GM15510 (cell line): ENCODE data around the gene IPO4.

ENCODE experiments used
- POLR2A ChIP-seq: IDR thresholded peaks from 3 replicates; pipeline ENCODE4 v1.6.1; 2011; ENCODE audit warnings: borderline replicate concordance; ENCODE audit not compliant: insufficient read length; ENCODE audit errors: extremely low read depth

IPO4 gene

DNA sequence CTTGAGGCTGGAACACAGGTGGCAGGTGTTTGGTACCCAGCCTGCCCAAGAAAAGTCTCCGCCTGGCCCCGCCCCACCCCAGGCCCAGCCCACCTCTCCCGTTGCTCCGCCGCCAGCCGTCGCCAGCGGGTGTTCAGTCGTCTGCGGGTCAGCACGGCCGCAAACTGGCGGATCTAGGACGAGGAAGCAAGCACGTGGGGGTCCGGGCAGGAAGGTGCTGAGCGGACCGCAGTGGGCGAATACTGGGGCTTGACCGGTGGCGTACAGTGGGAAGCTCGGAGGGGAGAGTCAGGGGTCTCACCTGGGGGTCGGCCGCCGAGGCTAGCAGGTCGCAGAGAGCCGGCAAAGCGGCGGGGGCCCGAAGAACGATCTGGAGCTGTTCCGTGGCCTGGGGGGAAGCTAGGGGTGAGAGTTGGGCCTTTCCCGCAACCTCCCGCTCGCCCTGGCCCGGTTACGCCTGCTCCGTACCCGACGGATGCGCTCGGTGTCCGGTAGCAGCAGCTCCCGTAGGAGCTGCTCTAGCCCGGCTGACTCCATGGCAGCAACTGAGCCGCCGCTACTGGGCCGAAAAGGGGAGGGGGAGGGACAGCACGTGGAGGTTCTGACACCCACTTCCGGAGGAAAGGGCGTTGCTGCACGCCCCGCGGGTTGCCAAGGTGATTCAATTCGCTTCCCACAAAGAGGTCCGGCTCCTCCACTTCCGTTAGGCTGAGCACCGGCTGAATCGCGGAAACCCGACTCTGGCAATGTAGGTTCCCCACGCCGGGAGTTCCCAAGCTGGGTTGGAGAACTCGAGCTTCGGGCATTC lies at the start of gene IPO4:
Gene IPO4, minus strand, starts transcription at position 566 of the 808 bp plus-strand sequence. Its CDS starts 29 bp downstream, at position 537.
- peak; percentile 85 for TF ChIP-seq POLR2A

DNA sequence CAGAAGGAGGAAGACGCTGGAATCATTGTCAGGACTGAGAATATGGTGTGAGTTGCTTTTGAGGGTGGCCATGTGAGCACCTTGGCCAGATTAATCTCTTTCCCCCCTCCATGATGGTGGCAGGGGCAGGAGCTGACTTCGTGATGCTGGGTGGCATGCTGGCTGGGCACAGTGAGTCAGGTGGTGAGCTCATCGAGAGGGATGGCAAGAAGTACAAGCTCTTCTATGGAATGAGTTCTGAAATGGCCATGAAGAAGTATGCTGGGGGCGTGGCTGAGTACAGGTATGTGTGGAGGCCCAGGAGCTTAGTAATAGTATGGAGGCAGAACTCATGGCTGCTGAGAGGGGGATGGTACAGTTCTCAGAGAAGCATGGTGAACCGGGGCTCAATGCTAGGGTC lies 49.5 kb upstream of the IPO4 start:
- no peak for TF ChIP-seq POLR2A

DNA sequence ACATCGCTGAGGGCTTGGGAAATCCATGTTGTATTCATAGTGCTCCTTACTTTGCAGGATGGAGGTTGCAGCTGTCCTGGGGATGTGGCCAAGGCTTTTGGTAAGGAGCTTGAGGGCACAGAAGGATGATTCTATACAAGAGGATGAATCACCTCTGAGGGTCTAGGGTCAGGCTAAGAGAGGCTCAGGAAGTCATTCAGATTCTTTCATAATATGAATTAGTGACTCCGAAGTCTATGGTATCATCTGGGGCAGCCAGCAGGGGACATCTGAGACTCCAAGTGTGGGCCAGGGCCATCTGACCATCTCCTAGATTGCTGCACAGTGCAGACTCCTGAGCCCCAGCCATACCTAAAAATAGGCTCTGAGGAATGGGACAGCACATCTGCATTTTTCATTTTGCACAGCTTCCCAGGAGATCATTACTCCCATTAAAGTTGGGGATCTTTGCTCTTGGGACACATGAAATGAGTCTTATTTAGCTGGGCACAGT lies 48.9 kb upstream of the IPO4 start:
- no peak for TF ChIP-seq POLR2A

DNA sequence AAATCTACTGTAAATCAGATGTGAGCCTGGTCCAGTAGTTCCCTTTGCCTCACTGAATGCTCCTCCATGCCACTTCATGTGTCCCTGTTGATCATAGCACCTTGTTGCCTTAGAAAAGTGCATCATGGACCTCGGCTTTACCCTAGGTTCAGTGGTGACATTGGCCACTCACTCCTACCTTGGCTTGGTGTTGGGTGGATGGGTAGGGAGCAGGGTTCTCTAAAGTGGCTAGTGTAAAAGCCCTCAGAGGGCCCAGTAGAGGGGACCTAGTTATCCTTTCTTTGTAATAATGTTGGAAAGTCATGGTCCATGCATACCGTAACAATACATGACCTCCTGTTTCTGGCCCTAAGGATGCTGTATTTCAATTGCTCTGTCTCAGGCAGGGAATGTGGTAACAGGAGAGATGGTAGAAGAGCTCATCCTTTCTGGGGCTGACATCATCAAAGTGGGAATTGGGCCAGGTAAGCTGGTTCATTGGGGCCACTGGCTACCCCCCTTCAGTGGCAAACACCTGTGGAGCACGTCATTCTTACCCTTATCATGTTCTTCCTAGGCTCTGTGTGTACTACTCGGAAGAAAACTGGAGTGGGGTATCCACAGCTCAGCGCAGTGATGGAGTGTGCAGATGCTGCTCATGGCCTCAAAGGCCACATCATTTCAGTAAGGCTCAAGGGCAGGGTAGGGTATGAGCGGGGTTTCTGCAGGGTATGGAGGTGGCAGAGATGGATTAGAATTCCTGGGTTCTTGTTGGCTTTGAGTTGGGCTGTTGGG lies 48.3 kb upstream of the IPO4 start:
- TF ChIP-seq POLR2A: no peak

DNA sequence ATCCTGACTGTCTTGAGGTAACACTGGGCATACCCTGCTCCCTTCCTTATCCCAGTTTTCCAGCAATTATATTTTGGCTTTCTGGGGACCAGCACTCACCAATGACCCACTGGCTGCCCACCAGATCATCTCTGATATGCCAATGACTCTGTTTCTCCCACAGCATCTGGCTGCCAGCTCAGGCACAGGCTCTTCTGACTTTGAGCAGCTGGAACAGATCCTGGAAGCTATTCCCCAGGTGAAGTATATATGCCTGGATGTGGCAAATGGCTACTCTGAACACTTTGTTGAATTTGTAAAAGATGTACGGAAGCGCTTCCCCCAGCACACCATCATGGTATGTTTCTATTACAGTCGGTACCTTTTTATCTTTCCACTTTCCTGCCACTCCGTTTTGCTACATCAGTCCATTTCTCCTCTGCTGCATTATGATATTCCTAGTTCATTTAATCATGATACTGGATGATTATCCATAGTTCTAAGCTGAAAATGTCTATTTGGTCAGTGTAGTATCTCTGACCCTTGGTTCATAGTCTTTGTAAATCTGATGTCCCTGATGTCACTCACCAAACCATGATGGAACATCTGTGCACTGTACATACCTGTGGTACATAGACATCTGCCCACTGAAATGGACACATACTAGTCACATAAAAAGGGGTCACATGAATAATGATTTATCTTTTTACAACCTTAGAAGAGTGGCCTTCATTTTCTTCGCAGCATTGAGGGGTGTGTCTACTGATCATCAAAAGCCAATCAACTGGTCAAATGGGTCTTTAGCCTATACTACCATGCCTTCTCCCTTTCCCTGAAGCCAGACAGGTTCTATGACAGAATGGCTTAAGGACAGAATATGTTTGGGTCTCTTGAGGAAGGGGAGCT lies 47.4 kb upstream of the IPO4 start:
- no peak for TF ChIP-seq POLR2A

DNA sequence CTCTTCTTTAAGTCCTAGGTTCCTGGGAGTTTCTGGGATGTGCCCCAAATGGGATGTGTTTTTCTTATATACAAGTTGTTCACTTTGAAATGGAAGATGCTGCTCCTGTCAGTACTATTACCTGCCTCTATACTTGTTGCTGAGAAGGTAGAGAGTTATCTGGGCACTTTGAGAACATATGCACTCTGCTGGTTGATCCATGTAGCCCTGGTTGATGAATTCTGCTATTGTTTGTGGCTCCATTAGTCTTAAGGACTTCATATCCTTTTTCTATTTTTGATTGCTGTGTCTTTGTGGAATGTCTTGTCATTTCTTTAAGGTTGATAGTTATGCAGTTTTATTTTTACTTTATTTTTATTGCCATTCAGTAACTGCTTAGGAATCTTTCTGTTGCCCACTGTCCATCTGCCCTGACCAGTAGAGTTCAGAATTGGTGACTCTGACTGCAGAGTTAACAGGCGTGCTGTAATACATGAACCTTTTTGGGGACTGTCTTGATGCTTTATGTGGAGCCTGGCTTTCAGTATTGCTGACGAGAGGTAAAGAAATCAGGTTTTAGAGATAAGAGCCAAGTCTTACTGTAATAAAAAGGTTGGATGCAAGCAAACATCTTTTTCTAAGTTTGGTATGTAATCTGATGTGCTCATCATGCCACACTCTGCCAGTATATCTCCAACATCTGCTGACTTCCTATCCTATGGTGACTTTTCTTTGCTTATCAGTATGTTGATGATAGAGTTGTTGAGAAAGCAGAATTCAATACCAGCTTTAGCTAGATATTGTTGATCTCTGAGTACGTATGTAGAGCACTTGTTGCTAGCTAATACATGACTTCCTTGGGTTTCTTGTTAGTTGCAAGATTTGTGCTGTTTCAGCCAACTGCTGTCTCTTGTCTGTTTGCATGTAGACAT lies 45.7 kb upstream of the IPO4 start:
- no peak for TF ChIP-seq POLR2A

DNA sequence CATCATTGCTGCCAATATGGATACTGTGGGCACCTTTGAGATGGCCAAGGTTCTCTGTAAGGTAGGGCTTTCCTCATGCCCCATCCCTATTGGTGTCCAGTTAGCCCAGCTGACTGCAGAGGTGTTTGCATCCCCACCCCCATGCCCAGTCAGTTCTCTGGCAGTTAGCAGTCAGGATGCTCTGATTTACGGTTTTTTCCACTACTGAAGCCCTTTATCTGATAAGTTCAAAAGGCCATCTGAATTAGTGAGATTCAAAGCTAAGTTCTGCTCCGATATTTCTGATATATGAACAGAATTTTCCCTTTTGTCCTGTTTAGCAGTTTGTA lies 44.9 kb upstream of the IPO4 start:
- no peak for TF ChIP-seq POLR2A

DNA sequence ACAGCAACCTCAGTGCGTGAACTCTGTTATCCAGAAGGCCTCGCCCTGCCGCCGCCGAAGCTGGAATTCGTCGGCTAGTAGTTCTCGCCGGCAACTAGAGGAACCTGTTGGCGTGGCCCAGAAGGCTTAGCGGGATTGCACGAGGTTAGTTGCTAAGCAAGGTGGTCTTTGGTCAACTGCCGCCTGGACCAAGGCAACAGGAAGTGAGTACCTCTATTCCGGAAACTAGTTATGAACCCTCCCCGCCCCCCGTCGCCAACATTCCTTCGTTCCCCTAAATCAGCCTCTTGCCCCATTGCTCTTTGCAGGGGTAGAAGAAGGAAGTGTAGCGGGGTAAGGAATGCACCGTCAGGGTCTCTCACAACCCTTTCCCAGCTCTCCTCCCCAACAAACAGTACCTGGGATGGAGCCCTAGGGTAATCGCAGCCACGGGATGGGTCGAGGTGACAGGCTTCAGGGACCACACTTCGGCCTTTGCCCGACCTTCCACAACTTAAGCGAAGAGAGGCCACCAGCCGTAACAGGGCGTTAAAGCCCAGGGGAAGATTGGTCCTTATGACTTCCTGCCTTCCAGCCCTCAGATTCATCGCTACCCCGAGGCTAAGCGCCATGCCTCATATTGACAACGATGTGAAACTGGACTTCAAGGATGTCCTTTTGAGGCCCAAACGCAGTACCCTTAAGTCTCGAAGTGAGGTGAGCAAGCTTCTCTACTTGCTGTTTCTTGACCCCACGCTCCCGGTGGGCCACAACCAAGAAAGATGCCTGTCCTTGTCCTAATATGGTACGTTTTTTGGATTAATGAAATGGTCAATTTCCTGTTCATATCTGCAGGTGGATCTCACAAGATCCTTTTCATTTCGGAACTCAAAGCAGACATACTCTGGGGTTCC lies 44.3 kb upstream of the IPO4 start, which contains the start of gene GMPR2:
Gene GMPR2, plus strand, starts transcription at position 285 of the 893 bp plus-strand sequence. Its CDS starts 325 bp downstream, at position 610.
- TF ChIP-seq POLR2A: peak; percentile 38

- TF ChIP-seq POLR2A: peak; percentile 59
Measured at GRCh38 chr14:24232121-24232644, 43.6 kb upstream of the IPO4 start, which contains the start of gene NEDD8. TSS of gene NEDD8 (minus strand) at chr14:24232367. CDS start at chr14:24232267, 100 bp downstream.

GRCh38 chr14:24231263-24232120 lies 42.9 kb upstream of the IPO4 start:
- TF ChIP-seq POLR2A: no peak

DNA sequence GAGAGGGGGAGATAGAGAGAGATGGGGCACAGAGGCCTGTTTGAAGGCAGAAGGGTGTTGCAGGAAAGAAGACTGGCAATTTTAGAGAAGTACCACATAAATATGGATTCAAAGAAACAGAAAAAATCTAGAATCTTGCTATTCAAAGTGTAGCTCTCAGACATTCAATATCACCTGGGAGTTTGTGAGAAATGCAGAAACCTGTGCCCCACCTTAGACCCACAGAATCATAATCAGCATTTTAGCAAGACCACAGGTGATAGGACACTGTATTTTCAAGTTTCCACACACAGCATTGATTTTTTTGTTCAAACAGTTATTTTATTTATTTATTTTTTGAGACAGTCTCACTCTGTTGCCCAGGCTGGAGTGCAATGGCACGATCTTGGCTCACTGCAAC lies 40.3 kb upstream of the IPO4 start:
- no peak for TF ChIP-seq POLR2A
